GM19455 (cell line): Measurements from ENCODE around the gene GPD2.

Experiments used
- ATAC-seq: cut with Tn5 transposase; IDR thresholded peaks from one replicate; pipeline ENCODE4 v1.9.1; 2021; ENCODE audit not compliant: unreplicated experiment

GPD2 gene

DNA sequence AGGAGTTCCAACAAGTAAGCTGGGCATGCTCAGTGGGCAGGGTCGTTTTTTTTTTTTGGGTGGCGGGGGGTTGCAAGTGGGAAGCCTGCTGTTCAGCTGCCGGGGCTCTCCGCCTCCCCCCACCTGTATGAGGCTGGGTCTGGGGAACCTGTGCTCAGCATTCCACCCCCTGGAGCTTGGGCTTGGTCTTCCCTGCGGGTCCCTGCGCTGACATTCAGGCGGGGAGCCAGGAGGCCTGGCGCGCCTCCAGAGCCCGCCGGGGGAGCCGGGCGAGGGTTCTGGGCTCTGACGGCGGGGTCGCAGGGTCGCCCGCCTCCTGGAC, 822 bp upstream of the GPD2 start:
- peak; percentile 1 for ATAC-seq

GRCh38 chr2:156436497-156437085, 412 bp downstream of the GPD2 start:
- peak; percentile 52 for ATAC-seq

- peak; percentile 21 for ATAC-seq
These were observed 1.2 kb downstream of the GPD2 start for GRCh38 chr2:156437272-156437930.

DNA sequence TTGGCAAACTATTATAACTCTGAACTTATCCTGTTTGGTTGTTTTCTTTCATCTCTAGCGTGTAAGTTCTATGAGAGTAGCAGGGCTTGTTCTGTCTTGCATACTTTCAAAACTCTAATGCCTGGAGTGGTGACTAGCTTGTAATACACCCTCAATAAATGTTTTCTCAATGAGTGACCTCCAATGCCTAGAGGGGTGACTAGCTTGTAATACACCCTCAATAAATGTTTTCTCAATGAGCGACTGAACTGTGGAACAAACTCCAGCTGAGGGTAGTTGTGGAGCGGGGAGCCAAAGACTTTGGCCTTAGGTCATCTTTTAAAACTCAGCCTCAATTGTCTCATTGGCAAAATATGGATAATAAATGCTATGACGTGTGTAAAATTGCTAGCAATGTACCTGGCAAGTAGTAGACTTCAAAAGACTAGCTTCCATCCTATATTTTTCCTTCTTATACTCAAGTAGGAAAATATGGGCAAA, 1.8 kb downstream of the GPD2 start:
- ATAC-seq: no peak

DNA sequence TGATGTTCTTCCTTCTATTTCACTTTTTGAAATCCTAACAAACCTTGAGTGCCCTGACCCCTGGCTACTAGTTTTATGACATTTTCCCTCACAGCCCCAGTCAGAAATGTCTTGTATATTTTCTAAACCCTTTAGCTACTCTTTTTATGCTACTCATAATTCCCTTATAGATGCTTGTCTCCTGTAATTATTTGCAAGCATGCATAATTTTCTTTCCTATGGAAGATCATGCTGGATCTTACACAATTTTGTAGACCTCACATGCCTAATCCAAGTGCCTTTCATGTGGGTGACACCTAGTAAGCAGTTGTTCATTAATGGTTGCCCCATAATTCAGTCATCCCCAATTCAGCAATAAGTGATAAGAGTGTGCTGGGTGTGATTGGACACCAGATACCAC, 6.9 kb downstream of the GPD2 start:
- ATAC-seq: no peak

- ATAC-seq: peak; percentile 75
These were observed 9.4 kb downstream of the GPD2 start for GRCh38 chr2:156445296-156446220.

DNA sequence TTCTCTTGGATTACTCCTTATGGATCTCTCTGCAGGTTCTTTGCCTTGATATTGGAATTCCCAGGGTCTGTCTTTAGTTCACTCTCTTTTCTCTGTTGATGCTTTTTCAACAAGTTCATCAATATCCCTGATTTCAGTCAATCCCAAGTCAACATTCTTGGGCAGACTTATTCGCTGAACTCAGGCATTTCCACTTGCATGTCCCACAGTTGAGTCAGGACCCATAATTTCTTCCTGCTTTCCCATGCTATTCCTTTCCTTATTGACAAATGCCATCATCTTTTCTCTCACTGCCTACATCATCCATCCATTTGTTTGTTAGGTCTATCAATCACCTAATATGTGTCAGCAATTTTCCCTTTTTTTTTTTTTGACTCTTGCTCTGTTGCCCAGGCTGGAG, 11.6 kb downstream of the GPD2 start:
- ATAC-seq: no peak

DNA sequence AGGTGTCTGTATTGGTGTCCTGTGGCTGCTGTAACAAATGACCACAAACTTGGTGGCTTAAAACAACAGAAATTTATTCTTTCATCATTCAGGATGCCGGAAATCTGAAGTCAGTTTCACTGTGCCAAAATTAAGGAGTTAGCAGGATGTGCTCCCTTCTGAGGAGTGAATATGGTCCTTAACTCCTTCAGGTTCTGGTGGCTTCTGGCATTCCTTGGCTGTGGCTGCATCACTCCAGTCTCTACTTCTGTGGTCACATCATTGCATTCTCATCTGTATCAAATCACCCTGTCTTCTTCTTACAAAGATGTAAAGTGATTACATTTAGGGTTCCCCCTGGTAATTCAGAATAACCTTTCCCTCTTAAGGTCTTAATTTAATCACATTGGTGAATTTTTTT, 12.6 kb downstream of the GPD2 start:
- no peak for ATAC-seq

DNA sequence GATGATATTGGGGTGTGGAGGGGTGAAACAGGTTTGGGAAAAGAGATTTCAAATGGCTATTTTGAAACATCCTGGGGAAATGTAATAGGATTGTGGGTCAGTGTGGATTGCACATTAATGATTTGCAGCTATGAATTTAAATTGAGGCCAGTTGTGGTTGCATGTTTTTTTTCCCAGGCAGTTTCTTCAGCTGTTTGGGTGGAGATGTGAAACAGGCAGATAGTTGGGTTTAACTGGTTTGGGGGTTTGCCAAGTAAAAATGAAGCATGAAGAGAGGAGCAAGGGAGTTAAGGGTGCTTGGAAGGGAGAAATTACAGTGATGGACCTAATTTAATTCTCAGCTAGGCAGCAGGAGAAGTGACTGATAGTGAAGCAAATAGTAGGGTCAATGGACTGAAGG, 16.8 kb downstream of the GPD2 start:
- no peak for ATAC-seq

GRCh38 chr2:156455361-156455975, 19.3 kb downstream of the GPD2 start:
- ATAC-seq: no peak

DNA sequence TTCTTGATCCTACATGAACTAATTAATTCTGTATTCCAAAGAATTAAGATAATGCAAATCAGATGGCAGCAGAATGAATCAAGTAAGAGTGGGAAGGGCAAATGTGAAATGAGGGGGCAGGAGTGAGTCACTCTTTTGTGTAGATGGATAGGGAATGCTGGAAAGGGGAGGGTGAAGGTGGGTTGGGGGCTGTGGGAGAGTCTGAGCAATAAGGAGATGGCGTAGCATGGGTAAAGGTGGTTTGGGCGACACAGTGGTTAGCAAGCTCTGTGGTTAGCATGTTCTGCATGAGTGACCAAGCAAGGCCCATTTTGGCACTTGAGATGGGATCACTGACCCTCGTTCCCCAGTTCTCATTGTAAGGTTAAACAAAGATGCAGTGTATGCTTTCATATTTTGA, 20.4 kb downstream of the GPD2 start:
- ATAC-seq: peak; percentile 65

DNA sequence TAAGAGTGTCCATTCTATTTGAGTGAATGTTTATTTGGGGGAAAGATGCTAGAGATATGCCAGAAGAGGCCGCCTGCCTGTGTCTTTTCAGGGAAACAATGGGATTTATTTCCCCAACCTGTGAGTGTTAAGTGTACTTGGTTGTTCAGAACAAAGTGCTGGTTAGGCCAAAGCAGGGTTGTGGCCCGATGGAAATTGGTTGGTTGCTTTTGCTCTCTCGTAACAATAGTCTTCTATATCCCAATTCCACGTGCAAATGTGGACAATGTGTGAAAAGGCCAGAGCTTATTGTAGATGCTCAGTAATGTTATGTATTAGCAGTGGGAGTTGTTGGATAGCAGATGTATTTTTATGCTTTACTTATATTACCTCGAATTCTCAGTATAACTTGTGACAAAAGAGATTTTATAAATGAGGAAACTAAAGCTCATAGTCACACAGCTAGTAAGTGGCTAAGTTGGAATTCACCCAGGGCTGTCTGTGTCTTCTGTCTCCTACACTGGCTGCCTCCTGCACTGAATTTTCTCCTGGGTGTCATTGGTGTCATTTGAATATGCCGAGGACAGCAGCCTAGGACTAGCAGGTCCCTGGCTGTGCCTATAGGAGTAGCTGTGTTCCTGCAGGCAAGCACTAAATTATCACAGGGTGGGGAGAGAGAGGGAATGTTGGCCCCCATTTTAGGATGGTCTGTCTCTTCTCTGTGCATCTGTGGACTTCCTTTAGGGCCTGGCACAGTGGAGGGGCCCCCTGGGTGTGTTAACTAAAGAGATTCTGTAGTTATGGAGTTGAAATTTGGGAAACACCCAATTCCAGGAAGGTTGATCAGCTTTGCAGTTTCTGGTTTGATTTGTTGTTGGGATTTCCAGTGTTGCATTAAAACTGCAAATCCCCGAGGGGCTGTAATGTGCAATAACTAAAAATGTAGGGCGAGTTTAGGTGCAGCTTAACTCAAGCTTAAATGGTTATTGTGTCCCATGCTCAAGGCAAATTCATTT, 21.6 kb downstream of the GPD2 start:
- ATAC-seq: no peak

GRCh38 chr2:156459720-156460119, 23.5 kb downstream of the GPD2 start:
- no peak for ATAC-seq

- no peak for ATAC-seq
These were observed 27.9 kb downstream of the GPD2 start for GRCh38 chr2:156464106-156464505.

DNA sequence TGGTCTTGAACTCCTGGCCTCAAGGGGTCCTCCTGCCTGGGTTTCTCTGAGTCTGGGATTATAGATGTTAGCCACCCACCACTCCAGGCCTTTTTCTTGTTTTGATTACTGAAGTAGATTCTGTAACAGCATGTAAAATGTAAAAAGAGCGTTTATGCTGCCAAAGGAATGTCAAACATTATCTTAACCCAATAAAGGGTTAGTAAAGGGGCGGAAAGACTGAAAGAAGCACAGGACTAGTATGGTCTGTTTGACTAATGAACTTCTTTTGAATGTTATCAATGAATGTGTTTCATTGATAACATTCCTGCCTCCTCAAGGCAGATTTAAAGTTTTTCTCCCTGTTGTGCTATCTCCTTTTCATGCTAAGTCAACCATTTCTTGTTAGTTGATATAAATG, 29.4 kb downstream of the GPD2 start:
- ATAC-seq: no peak

DNA sequence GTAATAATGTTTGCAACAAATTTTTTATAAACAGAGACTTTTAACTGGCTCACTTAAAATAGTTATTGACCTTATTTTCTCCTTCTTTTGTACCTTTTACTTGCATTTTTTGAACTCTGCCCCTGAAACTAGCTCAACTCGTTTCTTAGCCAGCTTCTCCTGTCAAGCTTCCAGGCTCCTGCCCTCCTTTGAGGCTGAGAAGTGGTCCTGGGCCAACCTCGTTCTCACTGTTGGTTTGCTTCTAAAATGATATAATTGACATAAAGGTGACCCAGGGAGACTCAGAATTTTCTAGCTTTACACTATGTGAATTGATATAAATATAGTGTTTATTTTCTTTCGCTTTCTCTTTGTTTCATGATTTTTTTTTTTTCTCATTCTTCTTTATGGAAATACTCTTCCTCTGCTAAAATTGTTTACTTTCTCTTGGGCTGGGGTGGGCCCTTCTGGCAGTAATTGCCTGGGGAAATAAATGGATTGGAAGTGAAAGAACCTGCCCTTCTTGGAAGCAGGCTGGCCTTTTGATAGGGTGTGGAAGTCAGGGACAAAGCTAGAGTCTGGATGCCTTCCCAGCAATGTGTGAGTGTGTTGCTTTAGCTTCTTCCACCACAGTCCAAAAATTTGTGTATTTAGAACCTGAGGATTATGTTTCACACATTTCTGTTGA, 30.7 kb downstream of the GPD2 start:
- ATAC-seq: no peak

- ATAC-seq: no peak
These were observed 34.9 kb downstream of the GPD2 start for GRCh38 chr2:156470975-156471583.

GRCh38 chr2:156471762-156472161, 35.6 kb downstream of the GPD2 start:
- ATAC-seq: no peak

DNA sequence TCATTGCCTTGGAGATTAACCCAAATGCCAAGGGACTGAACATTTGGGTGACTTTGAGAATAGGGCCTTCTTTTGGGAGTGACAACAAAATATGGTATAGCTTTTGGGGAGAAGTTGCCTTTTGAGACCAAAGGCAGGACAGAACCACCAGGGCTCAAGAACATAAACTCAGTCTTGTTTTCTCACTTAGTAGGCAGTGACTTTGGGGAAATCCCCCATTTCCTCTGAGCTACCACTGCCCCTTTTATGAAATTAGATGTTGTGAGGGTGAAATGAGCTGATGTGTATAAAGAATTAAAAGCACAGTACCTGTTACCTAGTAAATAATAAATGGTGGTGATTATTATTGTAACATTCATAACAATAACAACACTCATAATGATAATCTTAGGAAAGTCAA, 36.5 kb downstream of the GPD2 start:
- ATAC-seq: peak; percentile 41
